ENCODE results near the gene MPHOSPH6. TPM values are rescaled to one million over a fixed set of nuclear protein-coding genes. Genes with fewer than 3 reads are reported as not detected.
"Not testable (repeated sequence)": the region's sequence is repeated elsewhere in the genome, so short reads cannot be mapped to it uniquely, and the experiment has no call there.

Gene MPHOSPH6, protein sequence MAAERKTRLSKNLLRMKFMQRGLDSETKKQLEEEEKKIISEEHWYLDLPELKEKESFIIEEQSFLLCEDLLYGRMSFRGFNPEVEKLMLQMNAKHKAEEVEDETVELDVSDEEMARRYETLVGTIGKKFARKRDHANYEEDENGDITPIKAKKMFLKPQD
- 32.9 and 38.4 TPM in 2 replicates for total RNA-seq

DNA sequence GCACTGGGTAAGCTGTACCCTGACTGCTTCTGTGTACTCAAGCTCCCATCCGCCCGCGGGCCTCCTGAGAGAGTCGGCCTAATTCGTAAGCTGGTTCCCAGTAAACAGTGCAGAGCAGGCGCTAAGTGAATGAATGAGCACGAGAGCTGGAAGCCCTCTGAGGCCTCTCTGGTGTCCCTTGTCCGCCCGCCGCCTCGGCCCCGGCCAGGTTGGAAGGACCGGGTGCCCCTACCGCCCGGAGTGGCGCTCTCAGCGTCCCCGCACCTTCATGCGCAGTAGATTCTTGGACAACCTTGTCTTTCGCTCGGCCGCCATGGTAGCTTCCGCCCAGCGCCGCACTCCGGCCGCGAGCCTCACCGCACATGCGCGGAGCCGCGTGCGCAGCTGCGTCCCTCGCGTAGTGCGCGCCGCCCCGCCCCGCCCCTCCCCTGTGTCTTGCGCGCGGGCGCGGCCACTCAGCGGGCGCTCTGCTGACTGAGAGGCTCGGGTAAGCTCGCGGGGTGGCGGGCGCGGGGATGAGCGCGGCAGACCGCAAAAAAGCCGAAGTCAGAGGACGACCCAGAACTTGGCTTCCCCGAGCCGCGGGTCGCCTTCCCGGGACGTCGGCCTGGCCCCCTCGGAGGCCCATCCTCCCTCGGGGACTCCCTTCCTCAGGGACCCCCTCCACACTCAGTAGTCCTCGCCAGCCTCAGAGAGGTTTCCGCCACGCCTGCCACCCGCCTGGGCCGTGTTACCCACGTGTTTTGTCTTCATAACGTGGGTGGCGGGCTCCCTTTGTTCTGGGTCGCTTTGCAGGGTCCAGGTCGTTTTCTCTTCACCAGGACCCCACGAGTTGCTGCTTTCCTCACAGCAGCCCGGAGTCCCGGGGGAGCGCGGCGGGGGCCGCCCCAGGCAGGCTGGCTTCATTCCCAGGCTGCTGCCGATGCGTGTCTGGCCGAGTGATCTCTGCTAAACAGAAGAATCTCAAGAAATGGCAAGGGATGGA, at the start of gene MPHOSPH6:
Gene MPHOSPH6, minus strand, starts transcription at position 364 of the 985 bp plus-strand sequence. Its CDS starts 49 bp downstream, at position 315.
- TF ChIP-seq, protein P1, sequence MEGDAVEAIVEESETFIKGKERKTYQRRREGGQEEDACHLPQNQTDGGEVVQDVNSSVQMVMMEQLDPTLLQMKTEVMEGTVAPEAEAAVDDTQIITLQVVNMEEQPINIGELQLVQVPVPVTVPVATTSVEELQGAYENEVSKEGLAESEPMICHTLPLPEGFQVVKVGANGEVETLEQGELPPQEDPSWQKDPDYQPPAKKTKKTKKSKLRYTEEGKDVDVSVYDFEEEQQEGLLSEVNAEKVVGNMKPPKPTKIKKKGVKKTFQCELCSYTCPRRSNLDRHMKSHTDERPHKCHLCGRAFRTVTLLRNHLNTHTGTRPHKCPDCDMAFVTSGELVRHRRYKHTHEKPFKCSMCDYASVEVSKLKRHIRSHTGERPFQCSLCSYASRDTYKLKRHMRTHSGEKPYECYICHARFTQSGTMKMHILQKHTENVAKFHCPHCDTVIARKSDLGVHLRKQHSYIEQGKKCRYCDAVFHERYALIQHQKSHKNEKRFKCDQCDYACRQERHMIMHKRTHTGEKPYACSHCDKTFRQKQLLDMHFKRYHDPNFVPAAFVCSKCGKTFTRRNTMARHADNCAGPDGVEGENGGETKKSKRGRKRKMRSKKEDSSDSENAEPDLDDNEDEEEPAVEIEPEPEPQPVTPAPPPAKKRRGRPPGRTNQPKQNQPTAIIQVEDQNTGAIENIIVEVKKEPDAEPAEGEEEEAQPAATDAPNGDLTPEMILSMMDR (IDR thresholded peaks at IDR 0.05; ENCODE audit: insufficient read depth, low read depth, low read length) = no peak

DNA sequence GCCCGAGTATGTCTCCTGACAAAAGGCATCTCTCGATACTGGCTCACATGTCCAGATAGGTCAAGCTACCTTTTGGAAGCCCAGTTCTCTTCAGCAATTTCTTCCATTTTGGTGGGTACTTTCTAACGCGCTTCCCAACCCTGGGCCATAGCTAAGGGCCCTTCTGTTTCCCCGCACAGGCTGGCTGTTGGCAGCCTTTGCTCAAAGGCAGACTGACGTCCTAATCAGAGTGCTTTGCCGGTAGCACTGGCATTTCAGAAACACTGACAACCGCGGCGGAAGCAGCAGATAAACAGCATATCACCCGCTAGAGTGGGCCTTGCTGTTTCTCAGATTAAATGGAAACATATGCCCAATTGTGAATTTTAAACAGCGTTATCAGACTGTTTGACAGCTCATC, 49.3 kb upstream of the MPHOSPH6 start:
- TF ChIP-seq, protein P1 (IDR thresholded peaks at IDR 0.05; ENCODE audit: insufficient read depth, low read depth, low read length) = no peak

More for the DNA sequence above, at the start of gene MPHOSPH6:
- DNase-seq (ENCODE audit: low read depth) = peak; percentile 93
- peak within 1 kb of the TSS; percentile 73 for H3K4me3 ChIP-seq (ENCODE audit: low read depth, low read length)

DNA sequence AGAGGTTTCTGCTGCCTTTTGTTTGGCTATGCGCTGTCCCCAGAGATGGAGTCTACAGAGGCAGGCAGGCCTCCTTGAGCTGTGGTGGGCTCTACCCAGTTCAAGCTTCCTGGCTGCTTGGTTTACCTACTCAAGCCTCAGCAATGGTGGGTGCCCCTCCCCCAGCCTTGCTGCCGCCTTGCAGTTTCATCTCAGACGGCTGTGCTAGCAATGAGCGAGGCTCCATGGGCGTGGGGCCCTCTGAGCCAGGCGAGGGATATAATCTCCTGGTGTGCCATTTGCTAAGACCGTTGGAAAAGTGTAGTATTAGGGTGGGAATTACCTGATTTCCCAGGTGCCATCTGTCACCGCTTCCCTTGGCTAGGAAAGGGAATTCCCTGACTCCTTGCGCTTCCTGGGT, 39.3 kb upstream of the MPHOSPH6 start:
- H3K4me3 ChIP-seq (ENCODE audit: low read depth, low read length); DNase-seq (ENCODE audit: low read depth): not testable (repeated sequence)

More for the DNA sequence above, 49.3 kb upstream of the MPHOSPH6 start:
- no peak for DNase-seq (ENCODE audit: low read depth)
- H3K4me3 ChIP-seq (ENCODE audit: low read depth, low read length) = no peak overlapping the region

DNA sequence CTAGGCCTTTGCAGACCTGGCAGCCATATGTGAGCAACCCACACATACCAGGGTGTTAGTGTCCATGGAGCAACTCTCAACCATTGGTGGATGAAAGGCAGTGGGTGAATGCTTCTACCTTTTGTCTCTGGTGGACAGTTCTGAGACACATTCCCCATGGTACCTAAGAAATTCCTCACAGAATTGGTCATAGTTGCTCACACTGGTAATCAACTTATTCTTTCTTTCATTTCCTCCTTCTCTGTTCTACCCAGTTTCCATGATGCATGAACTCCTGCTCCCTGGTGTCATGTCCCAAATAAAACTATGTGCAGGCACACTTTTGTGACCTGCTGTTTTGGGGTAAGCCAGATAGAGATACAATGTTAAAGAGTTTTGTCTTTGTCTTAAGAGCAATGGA, 33.2 kb upstream of the MPHOSPH6 start:
- no peak for DNase-seq (ENCODE audit: low read depth)
- TF ChIP-seq, protein P1 (IDR thresholded peaks at IDR 0.05; ENCODE audit: insufficient read depth, low read depth, low read length) = no peak

DNA sequence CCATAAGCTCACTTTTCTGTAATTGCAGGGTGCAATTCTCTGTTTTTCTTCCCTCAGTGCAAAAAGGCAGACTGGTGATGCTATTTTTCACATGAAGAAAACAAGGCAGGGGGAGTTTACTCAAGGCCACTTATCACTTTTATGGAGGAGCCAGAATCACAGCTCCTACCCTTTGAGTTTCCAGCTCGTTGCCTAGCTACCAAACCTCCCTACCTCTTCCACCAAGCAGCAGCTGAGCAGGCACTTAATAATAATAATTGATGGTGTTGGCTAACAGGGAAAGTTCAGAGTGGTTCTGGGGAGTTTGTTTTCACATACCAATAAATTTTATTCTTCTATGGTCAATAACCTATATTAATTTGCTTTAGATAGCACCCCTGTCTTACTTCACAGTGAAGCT, 31.9 kb upstream of the MPHOSPH6 start:
- no peak for DNase-seq (ENCODE audit: low read depth)
- TF ChIP-seq, protein P1 (IDR thresholded peaks at IDR 0.05; ENCODE audit: insufficient read depth, low read depth, low read length) = no peak
- no peak overlapping the region for H3K4me3 ChIP-seq (ENCODE audit: low read depth, low read length)

More for the DNA sequence above, 33.2 kb upstream of the MPHOSPH6 start:
- H3K4me3 ChIP-seq (ENCODE audit: low read depth, low read length) = no peak overlapping the region

DNA sequence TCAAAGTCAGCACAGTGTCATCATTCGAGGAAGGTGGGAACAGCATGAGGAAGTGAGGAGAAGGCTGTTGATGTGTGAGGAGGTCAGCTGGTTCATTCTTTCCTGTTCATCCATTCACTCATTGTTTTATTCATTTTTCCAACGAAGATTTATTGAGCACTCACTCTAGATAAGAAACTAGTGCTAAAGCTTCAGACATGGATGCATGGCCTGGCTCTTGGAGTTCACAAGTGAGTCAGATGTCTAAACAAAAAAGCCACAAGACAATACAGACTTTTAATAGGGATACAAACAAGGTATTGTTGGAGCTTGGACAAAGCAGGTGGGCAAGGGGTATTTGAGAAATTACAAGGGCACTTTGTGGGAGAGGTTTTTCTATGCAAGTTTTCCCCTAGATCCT, 31.3 kb upstream of the MPHOSPH6 start:
- H3K4me3 ChIP-seq (ENCODE audit: low read depth, low read length) = no peak overlapping the region
- TF ChIP-seq, protein P1 (IDR thresholded peaks at IDR 0.05; ENCODE audit: insufficient read depth, low read depth, low read length) = no peak
- no peak for DNase-seq (ENCODE audit: low read depth)

DNA sequence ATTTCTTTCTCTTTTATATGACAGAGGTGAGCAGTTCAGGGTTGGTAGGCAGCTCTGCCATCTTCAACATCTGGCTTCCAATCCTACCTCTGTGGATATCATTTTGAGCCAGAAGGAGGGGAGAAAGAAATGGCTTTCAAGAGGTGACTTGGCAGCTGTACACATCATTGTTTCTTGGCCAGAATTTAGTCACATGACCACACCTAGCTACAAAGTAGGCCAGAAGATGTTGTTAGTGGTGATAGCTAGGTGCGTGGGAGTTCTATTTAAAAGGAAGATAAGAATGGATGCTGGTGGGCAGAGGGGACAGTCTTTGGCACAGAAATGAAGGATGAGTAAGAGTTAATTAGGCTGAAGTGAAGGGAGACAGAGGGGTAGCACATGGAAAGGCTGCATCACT, 29.2 kb upstream of the MPHOSPH6 start:
- TF ChIP-seq, protein P1 (IDR thresholded peaks at IDR 0.05; ENCODE audit: insufficient read depth, low read depth, low read length) = no peak
- H3K4me3 ChIP-seq (ENCODE audit: low read depth, low read length) = no peak overlapping the region
- DNase-seq (ENCODE audit: low read depth) = no peak
